Measurements from ENCODE around the gene GSTA3.

GRCh38 chr6:52858416-52858815, 51.1 kb downstream of the GSTA3 start:
- TF ChIP-seq CTCF (IDR thresholded peaks at IDR 0.05) (no peak), REST (IDR thresholded peaks at IDR 0.05; ENCODE audit: insufficient read depth in 1 of 2, low read depth in 2 of 2, low read length in 1 of 2) (no peak)
